KMS-11 (cell line): ENCODE data around the gene PDXK.
A peak's percentile ranks its signal among the peaks of the same experiment; 100 is the strongest.

Experiments
- H2AFZ ChIP-seq: fragments of 200-600 bp; sonication (generic); 2 replicates; pipeline ENCODE4 v1.6.1; 2016; ENCODE audit warnings: antibody characterized with exemption, mixed run types, low read depth
- H3K27ac ChIP-seq: fragments of 200-600 bp; sonication (generic); 2 replicates; pipeline ENCODE4 v1.6.1; 2016; ENCODE audit warnings: mild to moderate bottlenecking, mixed run types
- H3K27me3 ChIP-seq: fragments of 200-600 bp; sonication (generic); 2 replicates; pipeline ENCODE4 v1.6.1; 2017; ENCODE audit warnings: mild to moderate bottlenecking, low read depth, mixed run types, moderate library complexity; ENCODE audit not compliant: insufficient read depth
- H3K36me3 ChIP-seq: fragments of 200-600 bp; sonication (generic); 2 replicates; pipeline ENCODE4 v1.6.1; 2017; ENCODE audit warnings: mild to moderate bottlenecking, mixed run types; ENCODE audit not compliant: insufficient read depth
- H3K4me1 ChIP-seq: fragments of 200-600 bp; sonication (generic); 2 replicates; pipeline ENCODE4 v1.6.1; 2016; ENCODE audit warnings: mild to moderate bottlenecking, low read depth, mixed run types; ENCODE audit not compliant: poor library complexity, severe bottlenecking
- H3K4me2 ChIP-seq: fragments of 200-600 bp; sonication (generic); 2 replicates; pipeline ENCODE4 v1.7.0; 2016; ENCODE audit warnings: mild to moderate bottlenecking, mixed run types
- H3K4me3 ChIP-seq: fragments of 200-600 bp; sonication (generic); IDR thresholded peaks from 2 replicates; pipeline ENCODE4 v1.6.1; 2017; ENCODE audit warnings: low read depth, low read length, mixed read lengths; ENCODE audit not compliant: insufficient read depth
- H3K79me2 ChIP-seq: fragments of 200-600 bp; sonication (generic); 2 replicates; pipeline ENCODE4 v1.6.1; 2016; ENCODE audit warnings: low read depth, mixed run types; ENCODE audit not compliant: insufficient read depth
- H3K9ac ChIP-seq: fragments of 200-600 bp; sonication (generic); 2 replicates; pipeline ENCODE4 v1.6.1; 2016; ENCODE audit warnings: mild to moderate bottlenecking, mixed run types
- H4K20me1 ChIP-seq: fragments of 200-600 bp; sonication (generic); 2 replicates; pipeline ENCODE4 v1.6.1; 2016; ENCODE audit warnings: mild to moderate bottlenecking, mixed run types; ENCODE audit not compliant: insufficient read depth
- CTCF ChIP-seq: fragments of 200-600 bp; sonication (generic); conservative IDR thresholded peaks from 2 replicates; pipeline ENCODE4 v1.6.1; 2017; ENCODE audit warnings: low read depth, mild to moderate bottlenecking, antibody characterized with exemption, low read length, moderate library complexity, mixed read lengths

PDXK gene

DNA sequence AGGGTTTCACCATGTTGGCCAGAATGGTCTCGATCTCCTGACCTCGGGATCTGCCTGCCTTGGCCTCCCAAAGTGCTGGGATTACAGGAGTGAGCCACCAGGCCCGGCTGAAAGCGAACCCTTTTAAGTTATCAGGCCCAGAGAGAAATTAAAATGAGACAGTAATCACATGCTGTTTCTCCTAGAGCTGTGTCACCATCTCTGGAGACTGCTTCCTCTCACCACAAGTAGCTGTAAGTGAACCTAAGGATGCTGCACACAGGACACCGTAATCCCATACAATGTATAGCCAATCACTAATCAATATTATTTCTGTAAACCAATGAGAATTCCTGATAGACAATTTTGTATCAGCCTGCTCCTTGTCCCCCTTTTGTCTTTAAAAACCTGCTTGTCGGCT, 62.9 kb downstream of the PDXK start:
- Histone ChIP-seq H3K4me1 (peaks cover 54% of the 10 kb centered on the region), H3K4me3 (no peak overlapping the region), H3K36me3 (no peaks in the 10 kb centered on the region), H4K20me1 (no peaks in the 10 kb centered on the region), H3K9ac (no peak overlapping the region), H2AFZ (no peak overlapping the region), H3K79me2 (no peaks in the 10 kb centered on the region), H3K27me3 (no peaks in the 10 kb centered on the region; the same call in 1 of the 2 replicates), H3K4me2 (no peak overlapping the region), H3K27ac (no peak overlapping the region)
- no peak for TF ChIP-seq CTCF

GRCh38 chr21:43782431-43783097, 63.6 kb downstream of the PDXK start:
- Histone ChIP-seq H3K9ac (no peak overlapping the region), H3K4me1 (peaks cover 54% of the 10 kb centered on the region), H4K20me1 (no peaks in the 10 kb centered on the region), H3K79me2 (no peaks in the 10 kb centered on the region), H3K27me3 (no peaks in the 10 kb centered on the region; the same call in 1 of the 2 replicates), H2AFZ (no peak overlapping the region), H3K4me2 (peak overlapping the region; percentile 2; the same call in 1 of the 2 replicates), H3K36me3 (no peaks in the 10 kb centered on the region), H3K4me3 (no peak overlapping the region), H3K27ac (no peak overlapping the region)
- no peak for TF ChIP-seq CTCF

DNA sequence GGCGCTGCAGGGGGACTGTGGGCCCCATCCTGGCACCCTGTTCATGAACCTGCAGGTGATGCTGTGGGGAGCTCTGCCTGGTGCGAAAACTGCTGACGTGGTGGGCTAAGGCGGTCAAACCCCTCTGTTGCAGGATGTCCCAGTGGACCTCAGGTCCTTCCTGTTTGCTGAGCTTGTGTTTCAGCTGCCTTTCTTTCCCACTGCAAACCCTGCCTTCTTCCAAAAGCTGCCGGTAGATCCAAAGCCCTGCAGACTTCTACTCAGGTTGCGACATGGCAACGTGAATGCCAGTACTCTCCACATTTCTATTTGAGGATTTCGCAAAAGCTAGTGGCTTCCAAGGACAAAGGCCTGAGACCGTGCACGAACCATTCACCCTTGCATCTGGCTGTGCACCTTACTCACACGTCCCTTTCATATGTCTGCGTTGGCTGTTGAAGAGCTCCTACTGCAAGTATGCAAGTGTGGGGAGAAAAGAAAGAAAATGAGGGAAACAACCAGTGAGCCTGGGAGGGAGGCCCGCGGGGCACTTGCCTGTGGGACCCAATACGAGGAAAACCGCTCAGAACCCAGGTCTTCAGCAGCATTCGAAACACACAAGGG, 64.3 kb downstream of the PDXK start:
- H3K9ac ChIP-seq: no peak overlapping the region

GRCh38 chr21:43785134-43785533, 66.2 kb downstream of the PDXK start:
- Histone ChIP-seq H3K27ac (no peak overlapping the region), H4K20me1 (no peaks in the 10 kb centered on the region), H2AFZ (no peak overlapping the region), H3K9ac (no peak overlapping the region), H3K4me3 (no peak overlapping the region), H3K27me3 (no peaks in the 10 kb centered on the region; the same call in 1 of the 2 replicates), H3K79me2 (peaks cover 7% of the 10 kb centered on the region), H3K36me3 (no peaks in the 10 kb centered on the region), H3K4me2 (no peak overlapping the region), H3K4me1 (peaks cover 41% of the 10 kb centered on the region)
- no peak for TF ChIP-seq CTCF

More for the DNA sequence above, 64.3 kb downstream of the PDXK start:
- no peaks in the 10 kb centered on the region for H4K20me1 ChIP-seq
- no peaks in the 10 kb centered on the region for H3K36me3 ChIP-seq
- no peak overlapping the region for H3K27ac ChIP-seq
- H3K79me2 ChIP-seq: no peaks in the 10 kb centered on the region
- peak overlapping the region; percentile 2; the same call in 1 of the 2 replicates for H3K4me2 ChIP-seq
- no peaks in the 10 kb centered on the region; the same call in 1 of the 2 replicates for H3K27me3 ChIP-seq
- H3K4me3 ChIP-seq: no peak overlapping the region
- TF ChIP-seq CTCF: no peak
- H2AFZ ChIP-seq: no peak overlapping the region
- peaks cover 54% of the 10 kb centered on the region for H3K4me1 ChIP-seq
